HPDE6-E6E7 (cell line): ENCODE measurements around the gene DKK2.
"Not testable (repeated sequence)": the region's sequence is repeated elsewhere in the genome, so short reads cannot be mapped to it uniquely, and the experiment has no call there.

Experiments used
- DNase-seq: peaks from one replicate; pipeline ENCODE4 v3.0.0; 2011; ENCODE audit warnings: missing footprints; ENCODE audit errors: extremely low spot score

Gene DKK2

DNA sequence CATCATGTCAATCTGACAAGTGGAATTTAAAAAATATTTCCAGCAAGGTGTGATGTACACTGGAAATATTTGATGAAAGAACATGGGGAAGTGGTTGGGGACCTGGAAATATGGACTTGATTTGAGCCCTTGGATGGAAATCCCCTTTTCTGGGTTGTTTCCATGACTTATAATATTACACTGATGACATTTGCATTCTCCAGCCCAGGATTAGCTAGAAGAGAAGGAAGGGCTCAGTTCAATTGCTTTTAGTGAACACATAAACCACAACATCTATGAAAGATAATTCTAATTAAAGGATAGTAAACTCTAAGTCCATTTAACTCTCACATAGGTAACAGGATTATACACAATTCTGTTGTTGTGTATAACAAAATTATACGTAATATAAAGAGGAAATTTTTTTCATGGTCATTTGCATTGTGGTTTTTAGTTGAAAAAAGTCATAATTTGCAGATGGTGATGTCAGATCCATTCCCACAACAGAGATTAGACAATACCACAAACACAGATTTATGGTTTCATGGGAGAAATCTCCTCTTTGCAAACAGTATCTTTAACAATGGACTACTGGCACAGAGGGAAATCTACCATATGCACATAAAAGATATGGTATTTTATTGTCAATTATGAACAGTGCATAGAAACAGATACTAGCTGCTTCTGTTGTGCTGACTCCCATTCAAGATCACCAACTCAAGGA lies 126.5 kb downstream of the DKK2 start:
- DNase-seq, result no peak

GRCh38 chr4:106908049-106908448 lies 128.1 kb downstream of the DKK2 start:
- DNase-seq, result not testable (repeated sequence)

DNA sequence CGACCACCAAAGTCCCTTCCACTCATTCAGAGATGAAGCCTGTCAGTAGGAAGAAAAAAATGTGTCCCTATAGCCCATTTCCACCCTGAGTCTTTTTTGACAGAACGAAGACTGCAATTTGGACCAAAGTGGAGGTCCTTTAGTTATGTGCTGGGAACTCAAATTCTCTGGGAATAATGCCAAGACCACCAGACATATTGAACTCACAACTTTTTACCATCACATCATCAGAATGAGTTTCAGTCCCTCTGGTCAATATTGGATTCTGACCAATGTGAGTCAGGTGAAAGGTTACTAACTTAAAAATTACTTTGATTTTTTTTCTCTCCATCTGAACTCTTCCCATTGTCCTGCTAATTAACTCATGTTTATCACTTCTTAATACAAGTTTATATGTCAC lies 128.9 kb downstream of the DKK2 start:
- DNase-seq, result no peak

DNA sequence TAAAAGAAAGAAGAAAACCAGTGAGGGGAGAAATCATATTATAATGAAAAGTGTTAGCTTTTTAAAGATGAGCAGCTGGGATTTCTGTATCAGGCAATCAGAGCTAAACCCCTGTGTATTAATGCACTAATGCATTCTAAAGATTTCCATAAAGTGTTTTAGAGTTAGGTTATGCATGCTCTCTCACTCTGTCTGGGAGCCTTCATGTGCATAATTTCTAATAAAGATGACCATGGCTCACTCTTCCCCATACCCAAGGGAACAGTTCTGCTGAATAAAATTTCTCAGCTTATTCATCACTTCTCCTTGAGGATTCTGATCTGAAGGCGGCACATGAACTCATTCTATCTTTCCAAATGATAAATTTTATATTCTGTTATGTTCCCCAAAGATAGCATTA lies 129.4 kb downstream of the DKK2 start:
- DNase-seq, result no peak

DNA sequence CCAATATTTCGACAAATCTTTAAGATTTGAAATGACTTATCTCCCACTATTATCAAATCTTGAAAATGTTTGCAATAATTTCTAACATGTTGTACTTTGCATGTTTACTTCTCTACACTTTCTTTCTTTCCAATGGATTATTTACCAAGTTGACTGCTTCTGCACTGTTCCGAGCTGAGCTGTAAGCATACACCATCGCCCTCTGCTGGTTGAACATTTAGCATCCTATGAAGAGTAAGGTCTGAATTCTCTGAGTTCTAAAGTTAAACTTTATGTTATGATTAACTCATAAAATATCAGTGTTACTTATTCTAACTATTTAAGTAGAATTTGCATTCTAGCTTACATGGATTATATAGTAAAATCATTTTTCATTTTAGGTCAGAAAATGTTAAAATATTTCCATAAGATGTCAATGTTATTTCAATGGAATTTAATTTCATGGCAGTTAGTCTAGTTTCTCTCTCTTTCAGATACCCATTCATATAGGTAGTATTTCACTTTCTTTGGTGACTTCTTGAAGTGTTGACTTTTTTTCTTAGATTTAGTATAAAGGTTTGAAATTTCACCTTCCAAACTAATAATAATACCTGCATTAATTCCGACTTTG lies 137.4 kb downstream of the DKK2 start:
- DNase-seq, result peak; percentile 14

DNA sequence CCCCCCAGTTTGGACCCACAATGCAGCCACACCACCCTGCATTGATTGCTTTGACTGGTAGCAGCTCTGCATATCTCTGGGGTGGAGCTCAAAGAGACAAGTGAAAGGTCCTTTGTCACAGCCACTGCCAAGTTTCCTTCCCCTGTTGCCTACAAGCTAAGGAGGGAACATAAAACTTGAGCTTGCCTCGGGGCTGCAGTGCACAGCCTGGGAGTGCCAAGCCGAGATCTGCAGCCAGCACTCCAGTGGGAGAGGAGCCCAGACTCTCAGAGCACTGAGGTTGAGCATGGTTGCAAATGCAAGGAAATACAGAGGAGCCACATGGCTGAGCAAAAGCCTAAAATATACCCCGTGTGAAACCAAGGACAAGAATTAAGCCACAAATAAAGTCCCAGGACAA lies 142.2 kb downstream of the DKK2 start:
- DNase-seq, result no peak

- no peak for DNase-seq
These were observed 142.7 kb downstream of the DKK2 start for GRCh38 chr4:106893395-106893881.

- DNase-seq, result no peak
These were observed 143.3 kb downstream of the DKK2 start for GRCh38 chr4:106892786-106893185.

DNA sequence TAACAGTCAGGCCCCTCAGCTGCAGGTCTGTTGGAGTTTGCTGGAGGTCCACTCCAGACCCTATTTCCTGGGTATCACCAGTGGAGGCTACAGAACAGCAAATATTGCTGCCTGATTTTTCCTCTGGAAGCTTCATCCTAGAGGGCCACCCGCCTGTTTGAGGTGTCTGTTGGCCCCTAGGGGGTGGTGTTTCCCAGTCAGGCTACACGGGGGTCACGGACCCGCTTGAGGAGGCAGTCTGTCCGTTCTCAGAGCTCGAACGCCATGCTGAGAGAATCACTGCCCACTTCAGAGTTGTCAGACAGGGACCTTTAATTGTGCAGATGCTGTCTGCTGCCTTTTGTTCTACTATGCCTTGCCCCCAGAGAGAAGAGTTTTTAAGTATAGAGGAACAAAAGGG lies 160.8 kb downstream of the DKK2 start:
- DNase-seq, result no peak
